ENCODE results near the gene ZNRF3. TPM values are rescaled to one million over a fixed set of nuclear protein-coding genes. Genes with fewer than 3 reads are reported as not detected.

Gene ZNRF3
- total RNA-seq, 4 donors from 2014 or later: 10.4 to 18.0 (median 14.2) TPM

DNA sequence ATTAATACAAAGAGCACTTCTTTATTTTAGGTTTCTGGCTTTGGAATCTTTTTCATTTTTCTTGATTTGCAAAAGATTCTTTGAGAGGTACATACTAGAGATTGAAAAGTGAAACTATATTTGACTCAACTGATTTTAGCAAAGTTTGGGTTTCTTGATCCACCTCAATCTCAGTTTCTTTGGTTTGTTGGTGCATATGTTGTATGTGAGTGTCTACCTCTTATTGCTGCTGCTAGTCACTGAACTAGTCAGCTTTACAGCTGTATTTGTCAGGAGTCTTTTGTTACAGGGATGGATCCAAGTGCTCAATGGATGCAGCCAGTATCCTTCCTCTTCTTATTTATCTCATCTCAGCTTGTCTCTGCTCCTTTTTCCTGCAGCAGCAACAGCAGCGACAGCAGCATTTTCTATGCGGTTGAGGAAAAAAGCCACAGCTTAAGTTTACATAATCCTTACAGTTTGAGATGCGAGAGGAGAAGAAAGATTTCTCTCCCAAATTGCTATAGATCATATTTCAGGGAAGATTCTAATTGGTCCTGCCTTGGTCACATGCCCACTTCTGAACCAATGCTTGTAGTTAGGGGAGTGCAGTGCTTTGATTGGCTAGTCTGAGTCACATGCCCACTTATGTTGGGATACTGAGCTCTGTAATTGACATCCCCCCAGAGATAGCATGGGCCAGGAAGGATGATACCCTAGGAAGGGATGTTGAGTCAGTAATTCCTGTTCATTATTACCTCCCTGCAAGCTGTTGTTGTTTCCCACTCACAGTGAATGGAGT, 10.0 kb upstream of the ZNRF3 start:
- no peak overlapping the region for H3K27ac ChIP-seq
- DNase-seq: no peak
- whole genome bisulfite sequencing, 2 donors: 92 to 96% methylated on average over 3 of the region's 3 CpGs
- H3K9me3 ChIP-seq: no peaks in the 10 kb centered on the region
- H3K4me3 ChIP-seq (replicated peaks in 1 of 3): no peak overlapping the region
- no peaks in the 10 kb centered on the region for H3K36me3 ChIP-seq
- intact Hi-C loops (cut with DNase I): no loop called here
- no peaks in the 10 kb centered on the region for H3K27me3 ChIP-seq
- no peak for TF ChIP-seq POLR2A (IDR thresholded peaks at IDR 0.05)
- TF ChIP-seq, protein P1, sequence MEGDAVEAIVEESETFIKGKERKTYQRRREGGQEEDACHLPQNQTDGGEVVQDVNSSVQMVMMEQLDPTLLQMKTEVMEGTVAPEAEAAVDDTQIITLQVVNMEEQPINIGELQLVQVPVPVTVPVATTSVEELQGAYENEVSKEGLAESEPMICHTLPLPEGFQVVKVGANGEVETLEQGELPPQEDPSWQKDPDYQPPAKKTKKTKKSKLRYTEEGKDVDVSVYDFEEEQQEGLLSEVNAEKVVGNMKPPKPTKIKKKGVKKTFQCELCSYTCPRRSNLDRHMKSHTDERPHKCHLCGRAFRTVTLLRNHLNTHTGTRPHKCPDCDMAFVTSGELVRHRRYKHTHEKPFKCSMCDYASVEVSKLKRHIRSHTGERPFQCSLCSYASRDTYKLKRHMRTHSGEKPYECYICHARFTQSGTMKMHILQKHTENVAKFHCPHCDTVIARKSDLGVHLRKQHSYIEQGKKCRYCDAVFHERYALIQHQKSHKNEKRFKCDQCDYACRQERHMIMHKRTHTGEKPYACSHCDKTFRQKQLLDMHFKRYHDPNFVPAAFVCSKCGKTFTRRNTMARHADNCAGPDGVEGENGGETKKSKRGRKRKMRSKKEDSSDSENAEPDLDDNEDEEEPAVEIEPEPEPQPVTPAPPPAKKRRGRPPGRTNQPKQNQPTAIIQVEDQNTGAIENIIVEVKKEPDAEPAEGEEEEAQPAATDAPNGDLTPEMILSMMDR (IDR thresholded peaks at IDR 0.05): no peak
- no peaks in the 10 kb centered on the region for H3K4me1 ChIP-seq

DNA sequence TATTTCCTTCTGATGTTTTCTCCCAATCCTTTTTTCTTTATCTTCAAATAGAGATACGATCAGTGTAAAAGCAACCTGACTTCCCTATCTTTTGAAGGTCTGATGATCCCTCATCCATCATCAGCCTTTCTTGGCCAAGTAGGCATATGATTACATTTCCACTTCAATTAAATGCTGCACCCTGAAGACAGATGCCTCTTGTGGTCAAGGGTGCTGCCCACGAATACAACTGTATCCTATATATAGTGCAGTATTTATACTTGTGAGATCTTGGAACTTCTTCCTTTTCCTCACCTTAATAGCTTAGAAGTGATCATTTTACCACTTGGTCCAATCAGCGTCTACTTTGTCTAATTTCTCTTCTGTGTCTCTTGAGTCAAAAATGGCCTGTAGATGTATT, 9.3 kb upstream of the ZNRF3 start:
- no peak for DNase-seq
- TF ChIP-seq, protein P1 (IDR thresholded peaks at IDR 0.05): no peak
- no peak for TF ChIP-seq POLR2A (IDR thresholded peaks at IDR 0.05)
- intact Hi-C loops (cut with DNase I): no loop called here
- Histone ChIP-seq H3K27ac (no peak overlapping the region), H3K27me3 (no peaks in the 10 kb centered on the region), H3K36me3 (no peaks in the 10 kb centered on the region), H3K9me3 (no peaks in the 10 kb centered on the region), H3K4me3 (replicated peaks in 1 of 3) (no peak overlapping the region), H3K4me1 (no peaks in the 10 kb centered on the region)
- WGBS, 2 donors: 83 to 95% methylated on average over 3 of the region's 3 CpGs

DNA sequence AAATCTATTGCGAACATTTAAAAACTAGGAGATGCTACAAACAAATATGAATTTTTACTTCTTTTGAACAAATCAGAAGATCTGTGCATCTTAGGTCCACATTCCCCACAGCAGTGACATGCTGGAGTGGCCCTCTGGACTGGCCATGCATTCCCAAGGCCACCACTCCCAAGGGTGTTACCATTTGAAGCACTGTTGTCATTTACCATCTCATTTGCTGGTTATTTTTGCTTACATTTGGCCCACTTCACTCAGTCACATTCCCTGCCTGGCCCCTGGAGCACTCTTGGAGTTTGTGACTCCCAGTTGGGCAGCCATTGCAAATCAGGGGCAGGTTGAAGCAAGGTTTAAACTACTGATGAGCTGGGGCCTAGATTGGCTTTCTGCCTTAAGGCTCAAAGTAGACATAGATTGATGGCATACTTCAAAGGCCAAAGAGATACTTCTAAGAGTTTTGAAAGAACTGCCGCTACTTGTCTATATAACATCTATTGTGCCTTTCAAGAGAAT, 8.5 kb upstream of the ZNRF3 start:
- WGBS, 2 donors: 93 to 97% methylated on average over 2 of the region's 2 CpGs
- intact Hi-C loops (cut with DNase I): no loop called here
- TF ChIP-seq, protein P1 (IDR thresholded peaks at IDR 0.05): no peak
- TF ChIP-seq POLR2A (IDR thresholded peaks at IDR 0.05): no peak
- no peaks in the 10 kb centered on the region for H3K27me3 ChIP-seq
- no peak for DNase-seq
- H3K27ac ChIP-seq: no peak overlapping the region
- H3K4me3 ChIP-seq (replicated peaks in 1 of 3): no peak overlapping the region
- no peaks in the 10 kb centered on the region for H3K4me1 ChIP-seq
- no peaks in the 10 kb centered on the region for H3K9me3 ChIP-seq
- no peaks in the 10 kb centered on the region for H3K36me3 ChIP-seq

DNA sequence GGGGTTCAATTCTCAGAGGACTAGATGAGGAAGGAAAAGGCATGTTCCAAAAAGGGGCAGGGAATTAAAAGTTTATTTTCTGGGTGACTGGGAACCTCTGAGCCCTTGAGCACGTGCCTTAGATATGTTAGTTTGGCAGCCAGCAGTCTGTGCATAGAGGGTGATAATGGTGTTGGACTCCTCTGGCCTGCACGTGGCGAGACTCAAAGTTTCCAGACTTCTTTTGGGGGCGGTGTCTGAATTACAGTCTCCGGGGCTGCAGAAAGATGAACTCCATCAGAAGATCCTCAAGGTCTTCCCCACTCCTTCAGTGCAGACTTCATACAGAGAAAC, 861 bp upstream of the ZNRF3 start:
- peak overlapping the region; percentile 19 to 52 (median 43) for H3K4me3 ChIP-seq (replicated peaks in 1 of 3)
- no peaks in the 10 kb centered on the region for H3K36me3 ChIP-seq
- H3K27me3 ChIP-seq: no peaks in the 10 kb centered on the region
- WGBS, 2 donors: 0 to 5% methylated on average over 4 to 5 of the region's 5 CpGs
- peaks cover 26 to 28% of the 10 kb centered on the region in 2 donors for H3K4me1 ChIP-seq
- H3K27ac ChIP-seq: peak overlapping the region in 2 of 3 donors; percentile 3 to 68
- H3K9me3 ChIP-seq: no peaks in the 10 kb centered on the region
- TF ChIP-seq POLR2A (IDR thresholded peaks at IDR 0.05): no peak
- DNase-seq: no peak
- intact Hi-C loops (cut with DNase I): no loop called here

DNA sequence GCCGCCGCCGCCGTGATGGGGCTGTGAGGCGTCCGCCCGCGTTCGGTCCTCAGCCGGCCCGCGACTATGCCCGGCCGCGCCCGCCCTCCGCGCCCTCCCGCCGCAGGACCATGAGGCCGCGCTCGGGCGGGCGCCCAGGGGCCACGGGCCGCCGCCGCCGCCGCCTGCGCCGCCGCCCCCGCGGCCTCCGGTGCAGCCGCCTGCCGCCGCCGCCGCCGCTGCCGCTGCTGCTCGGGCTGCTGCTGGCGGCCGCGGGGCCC, 215 bp downstream of the ZNRF3 start:
- Histone ChIP-seq H3K36me3 (no peaks in the 10 kb centered on the region), H3K9me3 (no peaks in the 10 kb centered on the region), H3K27ac (peak overlapping the region in 1 of 3 donors; percentile 61), H3K4me3 (replicated peaks in 1 of 3) (peak overlapping the region in 1 of 3 donors; percentile 47), H3K4me1 (peaks cover 26 to 28% of the 10 kb centered on the region in 2 donors), H3K27me3 (no peaks in the 10 kb centered on the region)
- TF ChIP-seq POLR2A (IDR thresholded peaks at IDR 0.05): no peak
- TF ChIP-seq, protein P1 (IDR thresholded peaks at IDR 0.05): no peak
- no CpG with 5 or more reads among the region's 48 CpGs for WGBS, 2 donors
- intact Hi-C loops (cut with DNase I): no loop called here
- DNase-seq: no peak
